Gastrocnemius medialis (tissue), 4 donors: ENCODE results near the gene BHLHA15. TPM values are rescaled to one million over a fixed set of nuclear protein-coding genes. Genes with fewer than 3 reads are reported as not detected.

Experiments
- ATAC-seq, 2 donors: fragments of 150-250 bp; one replicate each; pipeline ENCODE4 v1.9.1; 2016
- DNase-seq, 2 donors: peaks; one replicate each; pipeline ENCODE4 v3.0.0-alpha.2; 2019
- H3K27ac ChIP-seq, 4 donors: fragments of 200-600 bp; sonication (generic); 1 replicate in 1 of 4; 2 replicates in 3 of 4; pipeline ENCODE4 v1.5.1; 2016 to 2018; ENCODE audit warnings: mild to moderate bottlenecking in 2 of 4, moderate library complexity in 1 of 4
- H3K27me3 ChIP-seq, 3 donors: fragments of 200-600 bp; sonication (generic) in 2 of 3; 1 replicate in 1 of 3; 2 replicates in 2 of 3; pipeline versions ENCODE4 v1.5.1 to v1.6.0; 2016 to 2019; ENCODE audit warnings: mild to moderate bottlenecking in 1 of 3, moderate library complexity in 1 of 3
- H3K36me3 ChIP-seq, 2 donors: fragments of 200-600 bp; sonication (generic) in 1 of 2; one replicate each; pipeline ENCODE4 v1.5.1; 2017 to 2018
- H3K4me1 ChIP-seq, 2 donors: fragments of 200-600 bp; sonication (generic) in 1 of 2; one replicate each; pipeline ENCODE4 v1.5.1; 2016 to 2017; ENCODE audit warnings: mild to moderate bottlenecking in 2 of 2
- H3K4me3 ChIP-seq, 4 donors: fragments of 200-600 bp; sonication (generic) in 3 of 4; 1 replicate in 1 of 4; 2 replicates in 3 of 4; pipeline ENCODE4 v1.5.1; 2016 to 2019; ENCODE audit warnings: mild to moderate bottlenecking in 2 of 4
- H3K9me3 ChIP-seq, 3 donors: fragments of 200-600 bp; sonication (generic) in 2 of 3; 1 replicate in 1 of 3; 2 replicates in 2 of 3; pipeline ENCODE4 v1.5.1; 2016 to 2019
- POLR2A ChIP-seq, 2 donors: fragments of 450-650 bp; IDR thresholded peaks; one replicate each; pipeline ENCODE4 v1.6.1; 2017; ENCODE audit warnings: antibody characterized with exemption in 2 of 2, mild to moderate bottlenecking in 2 of 2, moderate library complexity in 2 of 2
- in situ Hi-C, 4 donors: fragments of 200-750 bp; cut with MboI; loops; one replicate each; pipeline versions ENCODE4 v1.15.0 to v1.8.0; 2017; ENCODE audit warnings: low sequenced_read_pairs in 4 of 4
- intact Hi-C: fragments of 100-400 bp; cut with DNase I; formaldehyde crosslinking; loops from one replicate; pipeline ENCODE4 v1.15.1; 2023; ENCODE audit warnings: low total_unique reads
- total RNA-seq, 4 donors: library from RNA; depleted of rRNA; stranded (reverse); fragments of >200 nt; gene quantifications; one replicate each; pipeline versions ENCODE4 v1.1.0 to v1.2.3, GENCODE V29; 2016
- TF ChIP-seq, protein P1 (sequence below), 5 experiments: fragments of 450-650 bp in 3 of 5; fragments of 200-600 bp in 2 of 5; sonication (generic) in 2 of 5; IDR thresholded peaks in 4 of 5; conservative IDR thresholded peaks in 1 of 5; 1 replicate in 4 of 5; 2 replicates in 1 of 5; pipeline ENCODE4 v1.5.1; 2016 to 2019; ENCODE audit warnings: antibody characterized with exemption in 5 of 5, mild to moderate bottlenecking in 3 of 5, moderate library complexity in 3 of 5

The BHLHA15 gene
- total RNA-seq, 4 donors from 2014 or later, result 1.6 to 2.1 (median 1.8) TPM; not detected in 1

- Histone ChIP-seq H3K4me1 (peaks cover 12 to 14% of the 10 kb centered on the region in 2 donors), H3K27me3 (no peaks in the 10 kb centered on the region), H3K9me3 (no peaks in the 10 kb centered on the region), H3K4me3 (no peak overlapping the region), H3K36me3 (peaks cover 0 to 33% of the 10 kb centered on the region in 2 donors), H3K27ac (no peak overlapping the region)
- intact Hi-C loops (no loop called here), in situ Hi-C loops (no loop called here)
- no peak for TF ChIP-seq POLR2A (IDR thresholded peaks at IDR 0.05)
- ATAC-seq (no peak), DNase-seq (no peak)
These were observed 21.7 kb upstream of the BHLHA15 start for GRCh38 chr7:98189559-98189958.

- no peaks in the 10 kb centered on the region for H3K27me3 ChIP-seq
- peaks cover 0 to 49% of the 10 kb centered on the region in 2 donors for H3K36me3 ChIP-seq
- peaks cover 2 to 3% of the 10 kb centered on the region in 2 donors for H3K4me1 ChIP-seq
- H3K9me3 ChIP-seq, result no peaks in the 10 kb centered on the region
- ATAC-seq, result no peak
- H3K27ac ChIP-seq, result no peak overlapping the region
- intact Hi-C loops, result no loop called here
- H3K4me3 ChIP-seq, result no peak overlapping the region
- TF ChIP-seq POLR2A (IDR thresholded peaks at IDR 0.05), result no peak
- TF ChIP-seq, protein P1, sequence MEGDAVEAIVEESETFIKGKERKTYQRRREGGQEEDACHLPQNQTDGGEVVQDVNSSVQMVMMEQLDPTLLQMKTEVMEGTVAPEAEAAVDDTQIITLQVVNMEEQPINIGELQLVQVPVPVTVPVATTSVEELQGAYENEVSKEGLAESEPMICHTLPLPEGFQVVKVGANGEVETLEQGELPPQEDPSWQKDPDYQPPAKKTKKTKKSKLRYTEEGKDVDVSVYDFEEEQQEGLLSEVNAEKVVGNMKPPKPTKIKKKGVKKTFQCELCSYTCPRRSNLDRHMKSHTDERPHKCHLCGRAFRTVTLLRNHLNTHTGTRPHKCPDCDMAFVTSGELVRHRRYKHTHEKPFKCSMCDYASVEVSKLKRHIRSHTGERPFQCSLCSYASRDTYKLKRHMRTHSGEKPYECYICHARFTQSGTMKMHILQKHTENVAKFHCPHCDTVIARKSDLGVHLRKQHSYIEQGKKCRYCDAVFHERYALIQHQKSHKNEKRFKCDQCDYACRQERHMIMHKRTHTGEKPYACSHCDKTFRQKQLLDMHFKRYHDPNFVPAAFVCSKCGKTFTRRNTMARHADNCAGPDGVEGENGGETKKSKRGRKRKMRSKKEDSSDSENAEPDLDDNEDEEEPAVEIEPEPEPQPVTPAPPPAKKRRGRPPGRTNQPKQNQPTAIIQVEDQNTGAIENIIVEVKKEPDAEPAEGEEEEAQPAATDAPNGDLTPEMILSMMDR (IDR thresholded peaks at IDR 0.05 in 4 of 5, conservative IDR thresholded peaks at IDR 0.05 in 1 of 5), result no peak
- in situ Hi-C loops, result no loop called here
- DNase-seq, result no peak
These were observed 19.4 kb upstream of the BHLHA15 start for GRCh38 chr7:98191668-98192431.

GRCh38 chr7:98192781-98193457 lies 18.3 kb upstream of the BHLHA15 start:
- H3K27ac ChIP-seq, result no peak overlapping the region
- H3K9me3 ChIP-seq, result no peaks in the 10 kb centered on the region
- intact Hi-C loops, result no loop called here
- TF ChIP-seq, protein P1 (IDR thresholded peaks at IDR 0.05 in 4 of 5, conservative IDR thresholded peaks at IDR 0.05 in 1 of 5), result no peak
- TF ChIP-seq POLR2A (IDR thresholded peaks at IDR 0.05), result no peak
- ATAC-seq, result no peak
- H3K27me3 ChIP-seq, result no peaks in the 10 kb centered on the region
- peaks cover 0 to 49% of the 10 kb centered on the region in 2 donors for H3K36me3 ChIP-seq
- no peak for DNase-seq
- no peak overlapping the region for H3K4me3 ChIP-seq
- H3K4me1 ChIP-seq, result no peaks in the 10 kb centered on the region
- in situ Hi-C loops, result no loop called here

- no peak for ATAC-seq
- Histone ChIP-seq H3K36me3 (peaks cover 0 to 49% of the 10 kb centered on the region in 2 donors), H3K27me3 (no peaks in the 10 kb centered on the region), H3K4me3 (no peak overlapping the region), H3K27ac (no peak overlapping the region), H3K9me3 (no peaks in the 10 kb centered on the region), H3K4me1 (no peaks in the 10 kb centered on the region)
- no peak for DNase-seq
- in situ Hi-C loops (no loop called here), intact Hi-C loops (no loop called here)
- TF ChIP-seq, protein P1 (IDR thresholded peaks at IDR 0.05 in 4 of 5, conservative IDR thresholded peaks at IDR 0.05 in 1 of 5), result no peak
- no peak for TF ChIP-seq POLR2A (IDR thresholded peaks at IDR 0.05)
These were observed 17.6 kb upstream of the BHLHA15 start for GRCh38 chr7:98193474-98194180.

DNA sequence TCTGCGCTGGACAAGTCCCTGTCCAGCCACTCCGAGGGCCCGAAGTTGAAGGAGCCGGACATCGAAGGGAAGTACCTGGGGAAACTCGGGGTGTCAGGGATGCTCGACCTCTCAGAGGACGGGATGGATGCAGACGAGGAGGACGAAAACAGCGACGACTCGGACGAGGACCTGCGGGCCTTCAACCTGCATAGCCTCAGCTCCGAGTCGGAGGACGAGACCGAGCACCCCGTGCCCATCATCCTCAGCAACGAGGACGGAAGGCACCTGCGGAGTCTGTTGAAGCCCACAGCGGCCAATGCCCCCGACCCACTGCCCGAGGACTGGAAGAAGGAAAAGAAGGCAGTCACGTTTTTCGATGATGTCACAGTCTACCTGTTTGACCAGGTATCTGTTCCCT lies 17.1 kb upstream of the BHLHA15 start:
- no peak overlapping the region for H3K4me3 ChIP-seq
- ATAC-seq (no peak), DNase-seq (no peak)
- H3K27ac ChIP-seq, result no peak overlapping the region
- no peaks in the 10 kb centered on the region for H3K27me3 ChIP-seq
- peaks cover 0 to 49% of the 10 kb centered on the region in 2 donors for H3K36me3 ChIP-seq
- H3K9me3 ChIP-seq, result no peaks in the 10 kb centered on the region
- in situ Hi-C loops, result no loop called here
- no peak for TF ChIP-seq POLR2A (IDR thresholded peaks at IDR 0.05)
- TF ChIP-seq, protein P1 (IDR thresholded peaks at IDR 0.05 in 4 of 5, conservative IDR thresholded peaks at IDR 0.05 in 1 of 5), result no peak
- intact Hi-C loops, result no loop called here
- no peaks in the 10 kb centered on the region for H3K4me1 ChIP-seq
